ENCODE measurements around the gene RPS19BP1. TPM values are rescaled to one million over a fixed set of nuclear protein-coding genes. Genes with fewer than 3 reads are reported as not detected.
A peak's percentile ranks its signal among the peaks of the same experiment; 100 is the strongest.

Gene RPS19BP1
- polyA plus RNA-seq, 6 donors from 2014 or later = 73.8 to 114 (median 93.2) TPM

DNA sequence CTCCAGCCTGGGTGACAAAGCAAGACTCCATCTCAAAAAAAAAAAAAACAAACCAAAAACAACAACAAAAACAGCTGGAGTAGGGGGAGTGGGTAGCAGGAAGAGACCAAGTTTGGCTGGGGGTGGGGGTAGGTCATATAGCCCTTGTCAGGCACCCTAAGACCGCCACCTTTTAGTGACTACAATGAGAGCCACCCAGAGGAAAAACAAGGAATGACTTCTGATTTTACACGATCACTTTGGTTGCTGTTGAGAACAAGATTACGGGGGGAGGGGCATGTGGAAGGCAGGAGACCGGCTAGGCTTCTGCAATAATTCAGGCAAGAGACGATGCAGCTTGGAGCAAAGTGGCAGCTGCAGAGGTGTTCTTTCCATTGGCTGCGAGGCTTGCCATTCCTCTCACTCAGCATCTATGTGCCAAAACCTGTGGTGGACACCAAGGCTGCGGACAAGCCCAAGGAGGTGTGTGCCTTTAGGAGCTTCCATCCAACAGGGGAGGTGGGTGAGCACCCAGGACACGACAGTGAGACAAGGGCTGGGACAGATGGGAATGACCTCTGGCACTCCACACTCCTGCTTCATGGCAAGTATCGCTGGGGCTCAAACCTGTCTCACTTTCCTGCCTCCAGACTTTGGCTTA is 1.7 kb downstream of the RPS19BP1 start:
- ATAC-seq (ENCODE audit: low read depth in 2 of 2) (no peak), DNase-seq (peak; percentile 39)
- peak overlapping the region; percentile 61 to 98 (median 92) for H3K4me3 Mint-ChIP-seq
- H3K27ac Mint-ChIP-seq = peak overlapping the region in 3 of 6 donors; percentile 26 to 94 (median 50)
- no peaks in the 10 kb centered on the region for H3K9me3 Mint-ChIP-seq
- H3K27me3 Mint-ChIP-seq = no peaks in the 10 kb centered on the region
- no peaks in the 10 kb centered on the region for H3K36me3 Mint-ChIP-seq
- H3K4me1 Mint-ChIP-seq = peaks cover 52 to 75% (median 66%) of the 10 kb centered on the region in 3 donors

DNA sequence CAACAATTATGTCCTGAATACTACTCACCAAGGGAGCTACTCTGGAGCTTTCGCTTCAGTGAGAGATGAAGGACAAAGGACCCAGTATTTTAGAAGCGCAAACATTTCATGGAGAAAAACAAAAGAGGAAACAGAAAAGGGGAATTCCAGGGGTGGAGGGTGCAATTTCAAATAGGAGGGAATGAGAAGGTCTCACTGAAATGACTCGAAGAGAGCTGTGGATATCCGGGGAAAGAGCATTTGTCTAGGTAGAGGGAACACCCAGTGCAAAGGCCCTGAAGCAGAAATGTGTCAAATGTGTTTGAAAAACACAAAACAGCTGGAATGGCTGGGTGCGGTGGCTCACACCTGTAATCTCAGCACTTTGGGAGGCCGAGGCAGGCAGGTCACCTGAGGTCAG is 2.4 kb downstream of the RPS19BP1 start:
- Mint-ChIP-seq H3K27me3 (no peaks in the 10 kb centered on the region), H3K36me3 (no peaks in the 10 kb centered on the region), H3K4me3 (peak overlapping the region; percentile 9 to 97 (median 74)), H3K9me3 (no peaks in the 10 kb centered on the region), H3K27ac (peak overlapping the region in 5 of 6 donors; percentile 9 to 95 (median 91)), H3K4me1 (peaks cover 57 to 82% (median 73%) of the 10 kb centered on the region in 3 donors)
- no peak for DNase-seq
- ATAC-seq (ENCODE audit: low read depth in 2 of 2) = no peak

DNA sequence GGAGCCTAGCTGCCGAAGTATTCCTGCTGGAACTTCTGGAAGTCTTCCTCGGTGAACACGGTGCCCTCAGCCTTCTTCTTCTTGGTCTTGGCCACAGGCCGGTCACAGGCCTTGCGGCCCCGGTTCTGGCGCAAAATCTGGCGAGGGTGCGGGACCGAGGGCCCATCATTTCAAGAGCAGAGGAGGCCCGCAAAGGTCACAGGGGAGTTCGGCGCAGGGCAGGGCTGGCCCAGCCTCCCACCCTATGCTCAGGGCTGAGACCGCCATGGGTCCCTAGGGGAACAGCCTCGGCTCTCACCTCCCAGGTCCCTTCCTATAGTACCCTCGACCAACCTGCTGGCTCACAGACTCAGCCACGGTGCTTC is 3.1 kb downstream of the RPS19BP1 start:
- Mint-ChIP-seq H3K27ac (peak overlapping the region in 3 of 6 donors; percentile 54 to 90 (median 87)), H3K27me3 (no peaks in the 10 kb centered on the region), H3K4me1 (peaks cover 62 to 87% (median 80%) of the 10 kb centered on the region in 3 donors), H3K9me3 (no peaks in the 10 kb centered on the region), H3K4me3 (peak overlapping the region; percentile 63 to 97 (median 75)), H3K36me3 (no peaks in the 10 kb centered on the region)
- ATAC-seq (ENCODE audit: low read depth in 2 of 2) (no peak), DNase-seq (no peak)

DNA sequence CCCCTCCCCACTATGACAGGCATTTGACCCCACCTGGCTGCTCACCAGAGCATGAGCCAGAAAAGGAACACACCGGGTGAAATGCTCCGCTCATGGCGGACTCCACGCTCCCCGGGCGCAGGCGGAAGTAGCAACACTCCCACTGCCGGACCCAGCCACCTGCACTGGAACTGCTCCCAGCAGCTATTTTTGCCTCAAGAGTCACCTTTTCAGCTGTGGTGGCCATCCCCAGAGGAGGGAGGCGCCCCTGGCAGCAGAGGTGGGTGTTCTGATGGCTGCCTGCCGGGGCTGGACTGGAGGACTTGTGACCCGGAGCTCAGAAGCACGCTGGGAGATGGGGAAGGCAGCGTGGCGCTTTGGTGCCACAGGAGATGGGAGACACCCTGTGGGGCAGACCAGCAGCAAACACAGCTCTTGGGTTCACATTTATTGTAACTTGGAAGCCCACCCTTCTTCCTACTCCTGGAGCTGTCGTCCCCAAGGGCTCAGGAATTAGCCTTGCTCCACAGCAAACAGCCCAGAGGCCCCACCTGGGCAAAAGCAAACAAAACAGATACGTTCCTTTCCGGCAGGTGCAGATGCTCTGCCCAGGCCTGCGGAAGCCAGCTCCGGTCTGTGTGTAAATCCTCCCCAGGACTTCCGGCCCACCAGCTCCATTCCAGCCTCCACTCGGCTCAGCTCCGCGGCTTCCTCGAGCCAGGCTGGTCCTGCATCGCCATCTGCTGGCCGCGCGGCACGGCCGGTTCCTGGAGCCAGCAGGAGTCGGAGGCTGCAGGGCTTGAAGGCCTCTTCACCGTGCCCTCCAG is 3.7 kb downstream of the RPS19BP1 start:
- Mint-ChIP-seq H3K27ac (peak overlapping the region; percentile 38 to 92 (median 78)), H3K36me3 (no peaks in the 10 kb centered on the region), H3K4me1 (peaks cover 61 to 88% (median 84%) of the 10 kb centered on the region in 3 donors), H3K27me3 (no peaks in the 10 kb centered on the region), H3K9me3 (no peaks in the 10 kb centered on the region), H3K4me3 (peak overlapping the region; percentile 61 to 92 (median 74))
- DNase-seq (peak; percentile 85), ATAC-seq (ENCODE audit: low read depth in 2 of 2) (peak; percentile 27 to 32)

DNA sequence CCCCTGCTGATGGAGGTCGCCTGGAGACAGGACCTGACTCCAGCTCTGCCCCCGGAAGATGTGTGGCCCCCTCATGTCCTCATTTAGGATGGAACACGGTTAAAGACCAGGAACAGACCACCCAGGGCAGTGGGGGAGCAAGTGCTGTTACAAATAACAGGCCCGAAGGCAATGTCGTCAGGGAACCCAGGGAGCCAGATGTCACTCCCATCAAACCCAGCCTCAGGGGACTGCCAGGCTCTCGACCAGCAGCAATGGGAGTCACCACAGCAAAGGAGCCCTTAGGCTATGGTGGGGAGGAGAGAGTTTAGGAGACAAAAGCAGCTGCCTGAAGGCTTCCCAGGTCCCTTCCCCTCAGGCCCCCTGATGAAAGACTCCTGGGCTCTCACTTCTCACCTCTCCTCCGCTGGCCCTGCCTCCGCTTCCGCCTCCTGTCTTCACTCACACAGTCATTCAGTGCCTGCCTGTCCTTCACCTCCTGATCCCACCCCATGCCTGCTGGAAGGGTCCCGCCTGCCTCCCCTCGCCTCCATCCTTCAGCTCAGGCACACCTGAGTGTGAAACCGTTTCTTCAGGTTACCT is 4.4 kb downstream of the RPS19BP1 start:
- H3K4me3 Mint-ChIP-seq = peak overlapping the region in 7 of 8 donors; percentile 53 to 92 (median 70)
- no peaks in the 10 kb centered on the region for H3K9me3 Mint-ChIP-seq
- H3K36me3 Mint-ChIP-seq = no peaks in the 10 kb centered on the region
- ATAC-seq (ENCODE audit: low read depth in 2 of 2) (no peak), DNase-seq (no peak)
- peak overlapping the region in 5 of 6 donors; percentile 52 to 90 (median 69) for H3K27ac Mint-ChIP-seq
- peaks cover 64 to 88% (median 88%) of the 10 kb centered on the region in 3 donors for H3K4me1 Mint-ChIP-seq
- H3K27me3 Mint-ChIP-seq = no peaks in the 10 kb centered on the region

DNA sequence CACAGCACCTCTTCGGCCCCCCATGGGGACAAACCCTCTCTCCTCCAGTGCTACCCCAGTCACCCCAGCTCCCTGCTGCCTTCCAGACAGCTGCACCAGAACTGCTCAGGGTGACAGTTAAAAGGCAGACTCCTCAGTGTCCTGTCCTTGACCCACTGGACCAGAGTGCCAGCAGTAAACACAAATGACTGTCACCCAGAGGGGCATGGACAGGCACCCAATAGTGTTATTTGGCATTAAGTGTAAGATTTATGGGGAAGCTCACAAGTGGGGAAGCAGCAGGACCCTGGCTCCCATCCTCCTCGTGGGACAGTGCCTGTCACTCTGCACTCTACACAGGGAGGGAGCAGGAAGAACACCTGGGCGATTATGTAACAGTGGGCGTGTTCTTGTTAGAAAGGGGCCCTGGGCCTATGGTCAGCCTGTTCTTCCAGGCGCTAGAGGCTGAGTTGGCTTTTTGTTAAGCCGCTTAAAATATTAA is 5.0 kb downstream of the RPS19BP1 start:
- Mint-ChIP-seq H3K4me3 (peak overlapping the region in 6 of 8 donors; percentile 1 to 92 (median 36)), H3K27ac (peak overlapping the region in 4 of 6 donors; percentile 49 to 91 (median 78)), H3K4me1 (peaks cover 67 to 92% (median 90%) of the 10 kb centered on the region in 3 donors), H3K27me3 (no peaks in the 10 kb centered on the region), H3K36me3 (no peaks in the 10 kb centered on the region), H3K9me3 (no peaks in the 10 kb centered on the region)
- ATAC-seq (ENCODE audit: low read depth in 2 of 2) (no peak), DNase-seq (no peak)

DNA sequence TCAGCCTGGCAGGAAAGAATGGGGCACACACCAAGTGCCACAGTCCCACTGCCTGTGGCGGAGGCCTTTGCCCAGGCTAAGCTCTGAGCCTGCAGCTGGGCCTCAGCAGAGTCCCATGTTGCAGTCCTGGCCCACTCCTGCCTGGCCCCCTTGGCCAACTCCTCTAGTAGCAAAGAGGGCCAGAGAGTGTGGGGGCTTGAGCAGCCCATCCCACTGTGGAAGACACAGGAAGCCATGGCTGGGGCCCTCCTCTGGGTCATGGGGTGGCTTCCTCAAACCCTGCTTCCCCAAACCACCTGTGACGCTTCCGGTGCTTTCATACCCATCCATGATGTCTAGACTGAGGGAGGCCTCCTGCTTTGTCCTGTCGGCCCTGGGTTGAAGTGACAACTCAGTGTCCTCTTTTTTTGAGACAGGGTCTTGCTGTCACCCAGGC is 5.8 kb downstream of the RPS19BP1 start:
- DNase-seq = no peak
- peak; percentile 41 to 45 for ATAC-seq (ENCODE audit: low read depth in 2 of 2)
- H3K4me3 Mint-ChIP-seq = peak overlapping the region in 6 of 8 donors; percentile 9 to 73 (median 45)
- no peaks in the 10 kb centered on the region for H3K9me3 Mint-ChIP-seq
- peaks cover 70 to 93% (median 91%) of the 10 kb centered on the region in 3 donors for H3K4me1 Mint-ChIP-seq
- peak overlapping the region in 5 of 6 donors; percentile 38 to 91 (median 51) for H3K27ac Mint-ChIP-seq
- no peaks in the 10 kb centered on the region for H3K27me3 Mint-ChIP-seq
- peaks cover 0 to 6% of the 10 kb centered on the region in 2 donors for H3K36me3 Mint-ChIP-seq

DNA sequence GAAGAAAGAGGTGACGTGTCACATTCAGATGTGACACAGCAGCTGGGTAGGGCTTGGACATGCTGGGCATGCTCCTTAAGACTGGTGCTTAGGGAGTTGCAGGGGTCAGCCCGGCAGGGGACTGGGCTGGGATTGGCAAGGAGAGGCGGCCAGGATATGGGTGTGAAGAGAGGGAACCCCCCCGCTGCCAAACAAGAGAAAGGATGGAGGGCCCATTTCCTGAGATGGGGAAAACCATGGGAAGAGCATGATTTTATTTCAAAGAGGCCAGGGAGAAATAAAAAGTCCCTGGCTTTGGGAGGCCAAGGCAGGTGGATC is 6.9 kb downstream of the RPS19BP1 start:
- Mint-ChIP-seq H3K27me3 (no peaks in the 10 kb centered on the region), H3K27ac (peak overlapping the region in 2 of 6 donors; percentile 84 to 90), H3K4me3 (peak overlapping the region in 5 of 8 donors; percentile 3 to 79 (median 42)), H3K4me1 (peaks cover 62 to 89% (median 84%) of the 10 kb centered on the region in 3 donors), H3K9me3 (no peaks in the 10 kb centered on the region), H3K36me3 (peaks cover 0 to 9% of the 10 kb centered on the region in 2 donors)
- ATAC-seq (ENCODE audit: low read depth in 2 of 2) (no peak), DNase-seq (no peak)

DNA sequence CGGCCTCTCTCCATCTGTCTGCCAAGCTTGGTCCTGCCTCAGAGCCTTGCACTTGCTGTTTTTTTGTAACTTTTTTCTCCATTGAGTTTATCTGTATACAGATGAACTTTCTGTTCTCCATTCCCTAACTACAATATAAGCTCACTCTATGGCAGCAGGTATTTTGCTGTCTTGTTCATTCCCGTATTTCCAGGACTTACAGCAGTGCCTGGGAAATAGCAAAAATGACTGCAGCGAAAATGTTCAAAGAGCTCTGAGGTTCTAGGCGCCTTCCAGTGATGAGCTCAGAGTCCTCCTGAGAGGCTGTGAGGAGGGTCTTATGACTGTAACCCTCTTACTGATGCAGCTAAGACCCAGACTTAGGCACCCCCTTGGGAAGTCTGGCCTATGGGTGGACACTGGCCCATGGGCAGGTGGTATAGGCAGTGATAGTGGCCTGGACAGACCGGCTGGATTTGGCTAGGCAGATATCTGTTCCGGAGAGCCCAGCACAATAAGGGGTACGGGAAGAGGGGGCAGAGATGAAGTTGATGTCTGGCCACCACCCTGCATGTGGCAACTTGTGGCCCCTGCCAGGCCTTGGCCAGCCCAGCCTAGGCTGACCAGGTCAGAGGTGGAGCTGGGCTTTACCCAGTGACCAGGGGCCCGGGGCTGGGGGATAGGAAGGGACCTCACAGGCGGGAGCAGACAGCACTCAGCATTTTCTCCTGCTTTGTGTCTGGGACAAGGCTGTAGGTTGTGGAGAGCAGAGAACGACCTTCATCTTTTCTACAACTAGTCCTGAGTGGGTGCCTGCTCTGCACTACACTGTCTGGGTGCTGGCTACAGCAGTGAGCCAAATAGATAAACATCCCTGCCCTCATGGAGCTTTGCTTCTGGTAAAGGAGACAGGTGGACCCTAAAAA is 7.5 kb downstream of the RPS19BP1 start:
- Mint-ChIP-seq H3K27me3 (no peaks in the 10 kb centered on the region), H3K4me3 (peak overlapping the region in 6 of 8 donors; percentile 21 to 79 (median 43)), H3K4me1 (peaks cover 61 to 83% (median 79%) of the 10 kb centered on the region in 3 donors), H3K9me3 (peaks cover 0 to 3% (median 0%) of the 10 kb centered on the region in 7 donors), H3K27ac (peak overlapping the region in 3 of 6 donors; percentile 5 to 90 (median 59)), H3K36me3 (peaks cover 0 to 9% of the 10 kb centered on the region in 2 donors)
- no peak for DNase-seq
- no peak for ATAC-seq (ENCODE audit: low read depth in 2 of 2)

DNA sequence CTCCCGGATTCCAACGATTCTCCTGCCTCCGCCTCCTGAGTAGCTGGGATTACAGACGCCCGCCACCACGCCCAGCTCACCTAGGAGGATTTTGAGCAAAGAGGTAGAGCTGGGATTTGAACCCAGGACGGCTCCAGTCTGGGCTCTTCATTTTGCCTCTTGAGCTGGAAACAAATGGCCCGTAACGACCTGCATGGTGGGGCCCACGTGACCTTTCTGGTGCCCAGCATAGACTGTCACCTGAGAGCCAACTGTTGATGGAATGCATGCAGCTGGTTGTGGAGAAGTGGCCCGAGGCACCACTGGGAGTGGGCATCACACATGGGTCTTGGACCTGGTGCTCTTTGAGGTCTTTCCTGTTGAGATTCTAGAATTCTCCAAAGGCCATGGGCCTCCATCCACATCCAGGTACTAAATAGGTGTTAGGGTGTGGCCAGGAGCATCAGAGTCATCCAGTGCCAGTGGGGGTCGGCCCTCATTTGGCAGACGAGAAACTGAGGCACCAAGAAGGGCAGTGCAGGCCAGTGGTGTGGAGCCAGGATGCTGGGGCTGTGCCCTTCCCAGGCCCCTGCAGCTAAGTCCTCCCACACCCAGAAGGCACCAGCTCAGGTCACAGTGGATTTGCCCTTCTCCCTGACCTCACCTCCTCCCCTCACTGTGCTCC is 8.3 kb downstream of the RPS19BP1 start:
- Mint-ChIP-seq H3K27me3 (no peaks in the 10 kb centered on the region), H3K9me3 (peaks cover 0 to 4% (median 0%) of the 10 kb centered on the region in 7 donors), H3K36me3 (peaks cover 0 to 9% of the 10 kb centered on the region in 2 donors), H3K27ac (peak overlapping the region in 1 of 6 donors; percentile 51), H3K4me1 (peaks cover 58 to 78% (median 74%) of the 10 kb centered on the region in 3 donors), H3K4me3 (peak overlapping the region in 3 of 8 donors; percentile 43 to 74 (median 64))
- DNase-seq (no peak), ATAC-seq (ENCODE audit: low read depth in 2 of 2) (no peak)

DNA sequence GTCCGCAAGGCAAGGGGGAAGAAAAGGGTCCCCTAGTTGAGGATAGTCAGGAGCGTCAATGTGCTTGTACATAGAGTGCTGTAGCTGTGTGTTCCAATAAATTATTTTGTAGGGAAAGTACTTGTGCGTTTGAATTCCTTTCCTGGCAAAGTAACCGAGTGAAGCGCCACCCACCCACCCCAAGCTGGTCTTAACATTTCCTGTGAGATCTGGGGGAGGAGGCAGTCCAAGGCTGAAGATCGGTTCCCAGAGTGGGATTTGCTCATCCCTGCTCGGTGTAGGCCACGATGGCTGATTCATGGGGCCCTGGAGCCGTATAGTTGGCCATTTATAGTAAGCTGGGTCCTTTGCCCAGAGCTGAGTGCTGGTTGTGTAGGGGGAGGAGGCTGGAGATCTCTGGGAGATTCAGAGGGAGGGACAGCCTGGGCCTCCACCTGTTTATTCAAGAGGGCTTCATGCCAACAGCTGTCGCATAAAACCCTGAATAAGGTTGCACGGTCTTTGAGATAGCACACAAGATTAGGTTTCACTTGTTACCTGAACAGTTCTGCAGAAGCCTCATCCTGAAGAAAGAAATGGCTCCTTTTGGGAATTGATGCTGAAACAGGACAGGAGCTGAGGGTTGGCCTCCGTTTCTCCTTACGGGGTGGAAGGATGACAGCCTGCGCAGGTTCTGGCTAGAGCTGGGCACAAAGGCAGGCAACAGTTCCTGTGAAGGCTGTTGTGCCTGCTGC is 9.8 kb downstream of the RPS19BP1 start:
- Mint-ChIP-seq H3K36me3 (peaks cover 0 to 9% of the 10 kb centered on the region in 2 donors), H3K4me3 (peak overlapping the region; percentile 60 to 100 (median 97)), H3K27me3 (no peaks in the 10 kb centered on the region), H3K27ac (peak overlapping the region in 3 of 6 donors; percentile 59 to 99 (median 84)), H3K4me1 (peaks cover 45 to 66% (median 64%) of the 10 kb centered on the region in 3 donors), H3K9me3 (peaks cover 0 to 4% (median 0%) of the 10 kb centered on the region in 7 donors)
- no peak for DNase-seq
- no peak for ATAC-seq (ENCODE audit: low read depth in 2 of 2)

All from naive B cell (primary cell).